ENCODE measurements around the gene PGBD5. TPM values are rescaled to one million over a fixed set of nuclear protein-coding genes. Genes with fewer than 3 reads are reported as not detected.

The PGBD5 gene
- total and polyA plus RNA-seq, 2 of the 13 experiments (the other 11 are each of a cell fraction or from before 2014, with no cell fraction given) = 0.04 to 0.13 TPM

- Histone ChIP-seq H3K9ac (ENCODE audit: insufficient read depth, low read depth, low read length) (no peak overlapping the region), H2AFZ (ENCODE audit: low read length) (no peak overlapping the region), H3K27me3 (ENCODE audit: control insufficient read depth in 1 of 2, insufficient read depth in 2 of 2, low read length in 2 of 2) (peaks cover 0 to 5% of the 10 kb centered on the region in 2 experiments; a peak in 1 of 5 replicates), H3K4me1 (ENCODE audit: insufficient read depth, low read length) (no peaks in the 10 kb centered on the region), H3K36me3 (replicated peaks in 1 of 2; ENCODE audit: control insufficient read depth in 1 of 2, insufficient read depth in 2 of 2, low read length in 2 of 2) (no peaks in the 10 kb centered on the region), H4K20me1 (ENCODE audit: insufficient read depth, low read length) (no peaks in the 10 kb centered on the region), H3K27ac (ENCODE audit: extremely low read length, insufficient read depth, low read length) (no peak overlapping the region), H3K9me3 (ENCODE audit: low read length) (no peaks in the 10 kb centered on the region), H3K4me2 (ENCODE audit: low read depth, low read length) (no peak overlapping the region), H3K79me2 (ENCODE audit: insufficient read depth, low read length) (no peaks in the 10 kb centered on the region), H3K4me3 (replicated peaks in 1 of 3; ENCODE audit: insufficient read depth in 1 of 3, low read depth in 2 of 3, low read length in 3 of 3) (no peak overlapping the region)
- no peak for TF ChIP-seq ZNF672 (CRISPR knock-in tag; IDR thresholded peaks at IDR 0.05)
- no peak for TF ChIP-seq RAD51 (IDR thresholded peaks at IDR 0.05; ENCODE audit: borderline replicate concordance)
- no peak for TF ChIP-seq HCFC1 (IDR thresholded peaks at IDR 0.05; ENCODE audit: low read depth, low read length)
- TF ChIP-seq PHF5A (CRISPR knock-in tag; IDR thresholded peaks at IDR 0.05; ENCODE audit: low read depth, unreplicated experiment) = no peak
- no peak for TF ChIP-seq ZNF496 (CRISPR knock-in tag; IDR thresholded peaks at IDR 0.05; ENCODE audit: insufficient replicate concordance)
- no peak for TF ChIP-seq NR2F1 (CRISPR knock-in tag; IDR thresholded peaks at IDR 0.05)
- TF ChIP-seq ZNF562 (CRISPR knock-in tag; IDR thresholded peaks at IDR 0.05; ENCODE audit: borderline replicate concordance) = no peak
- no peak for TF ChIP-seq ATF6 (CRISPR knock-in tag; conservative IDR thresholded peaks at IDR 0.05)
- TF ChIP-seq SRY (CRISPR knock-in tag; IDR thresholded peaks at IDR 0.05) = no peak
- BruUV-seq (replicated peaks) = no TSS peak
- WGBS (ENCODE audit: low lambda C conversion rate) = 63% methylated on average over 8 of the region's 8 CpGs
- CTCF ChIA-PET (ENCODE audit: low intra/inter-chr PET ratio, low total read pairs) = no interaction called here
- in situ Hi-C loops (cut with HindIII; ENCODE audit: extremely low pct_ligation_motif_present, low pct_unique_long_range_greater_than_20kb) = no loop called here
- FAIRE-seq (no peak), DNase-seq (ENCODE audit: low spot score) (no peak), ATAC-seq (no peak)
- intact Hi-C loops (cut with micrococcal nuclease; ENCODE audit: unreplicated experiment) = no loop called here
- POLR2A ChIA-PET = no interaction called here
These were observed 27.3 kb downstream of the PGBD5 start for GRCh38 chr1:230398856-230399255.
